ENCODE results near the gene PIK3CD. TPM values are rescaled to one million over a fixed set of nuclear protein-coding genes. Genes with fewer than 3 reads are reported as not detected.

The PIK3CD gene
- 5.0 and 6.9 TPM in 2 replicates for total RNA-seq

- H3K36me3 ChIP-seq (ENCODE audit: control insufficient read depth, insufficient read depth, low read length) = no peaks in the 10 kb centered on the region
- peaks cover 11% of the 10 kb centered on the region for H3K27me3 ChIP-seq (ENCODE audit: control insufficient read depth, insufficient read depth, low read length)
- DNase-seq (ENCODE audit: low read depth) (no peak), FAIRE-seq (no peak)
- TF ChIP-seq CTCF (IDR thresholded peaks at IDR 0.05; ENCODE audit: insufficient read depth, low read length, severe bottlenecking) = no peak
- peak within 1 kb of the TSS; percentile 38 for H3K4me3 ChIP-seq (ENCODE audit: low read depth, low read length)
Observed at GRCh38 chr1:9651565-9652378, at the start of gene PIK3CD. TSS of gene PIK3CD (plus strand) at chr1:9651731. CDS start at chr1:9710456, 58,725 bp downstream.

- Histone ChIP-seq H3K4me3 (ENCODE audit: low read depth, low read length) (no peak overlapping the region), H3K27me3 (ENCODE audit: control insufficient read depth, insufficient read depth, low read length) (no peaks in the 10 kb centered on the region), H3K36me3 (ENCODE audit: control insufficient read depth, insufficient read depth, low read length) (peaks cover 20% of the 10 kb centered on the region)
- no peak for TF ChIP-seq CTCF (IDR thresholded peaks at IDR 0.05; ENCODE audit: insufficient read depth, low read length, severe bottlenecking)
- no peak for DNase-seq (ENCODE audit: low read depth)
- FAIRE-seq = no peak
Observed at GRCh38 chr1:9601942-9602793, 49.4 kb upstream of the PIK3CD start.

- DNase-seq (ENCODE audit: low read depth) (no peak), FAIRE-seq (no peak)
- Histone ChIP-seq H3K4me3 (ENCODE audit: low read depth, low read length) (no peak overlapping the region), H3K27me3 (ENCODE audit: control insufficient read depth, insufficient read depth, low read length) (no peaks in the 10 kb centered on the region), H3K36me3 (ENCODE audit: control insufficient read depth, insufficient read depth, low read length) (peaks cover 15% of the 10 kb centered on the region)
- no peak for TF ChIP-seq CTCF (IDR thresholded peaks at IDR 0.05; ENCODE audit: insufficient read depth, low read length, severe bottlenecking)
Observed at GRCh38 chr1:9602794-9603167, 48.8 kb upstream of the PIK3CD start.

GRCh38 chr1:9603307-9603706 lies 48.2 kb upstream of the PIK3CD start:
- Histone ChIP-seq H3K27me3 (ENCODE audit: control insufficient read depth, insufficient read depth, low read length) (no peaks in the 10 kb centered on the region), H3K4me3 (ENCODE audit: low read depth, low read length) (no peak overlapping the region), H3K36me3 (ENCODE audit: control insufficient read depth, insufficient read depth, low read length) (peaks cover 12% of the 10 kb centered on the region)
- DNase-seq (ENCODE audit: low read depth) = no peak
- FAIRE-seq = no peak
- TF ChIP-seq CTCF (IDR thresholded peaks at IDR 0.05; ENCODE audit: insufficient read depth, low read length, severe bottlenecking) = no peak

- DNase-seq (ENCODE audit: low read depth) (no peak), FAIRE-seq (peak; percentile 18)
- TF ChIP-seq CTCF (IDR thresholded peaks at IDR 0.05; ENCODE audit: insufficient read depth, low read length, severe bottlenecking) = no peak
- Histone ChIP-seq H3K36me3 (ENCODE audit: control insufficient read depth, insufficient read depth, low read length) (peaks cover 12% of the 10 kb centered on the region), H3K4me3 (ENCODE audit: low read depth, low read length) (no peak overlapping the region), H3K27me3 (ENCODE audit: control insufficient read depth, insufficient read depth, low read length) (no peaks in the 10 kb centered on the region)
Observed at GRCh38 chr1:9603766-9604753, 47.5 kb upstream of the PIK3CD start.

All from bronchial epithelial cell (primary cell).